Endothelial cell of hepatic sinusoid (primary cell): ENCODE results near the gene NUBPL.
"Not testable (repeated sequence)": the region's sequence is repeated elsewhere in the genome, so short reads cannot be mapped to it uniquely, and the experiment has no call there.

Experiments used
- in situ Hi-C: cut with HindIII; loops from 2 replicates; pipeline ENCODE4 v1.10.0; 2017; ENCODE audit warnings: low sequenced_read_pairs

The NUBPL gene

GRCh38 chr14:31572955-31573354, 11.8 kb downstream of the NUBPL start:
- in situ Hi-C loops = no loop called here

- in situ Hi-C loops = no loop called here
Observed at GRCh38 chr14:31576949-31577348, 15.7 kb downstream of the NUBPL start.

GRCh38 chr14:31578266-31578665, 17.1 kb downstream of the NUBPL start:
- in situ Hi-C loops = no loop called here

- in situ Hi-C loops = no loop called here
Observed at GRCh38 chr14:31578792-31579501, 17.7 kb downstream of the NUBPL start.

- in situ Hi-C loops = no loop called here
Observed at GRCh38 chr14:31580234-31580633, 19.0 kb downstream of the NUBPL start.

GRCh38 chr14:31582286-31582691, 21.1 kb downstream of the NUBPL start:
- in situ Hi-C loops = no loop called here

GRCh38 chr14:31582836-31583452, 21.7 kb downstream of the NUBPL start:
- in situ Hi-C loops = no loop called here

GRCh38 chr14:31590206-31590605, 29.0 kb downstream of the NUBPL start:
- in situ Hi-C loops = no loop called here

- in situ Hi-C loops = no loop called here
Observed at GRCh38 chr14:31592122-31592521, 30.9 kb downstream of the NUBPL start.

GRCh38 chr14:31592631-31593030, 31.4 kb downstream of the NUBPL start:
- in situ Hi-C loops = no loop called here

GRCh38 chr14:31596342-31597095, 35.3 kb downstream of the NUBPL start:
- in situ Hi-C loops = no loop called here

- in situ Hi-C loops = no loop called here
Observed at GRCh38 chr14:31605702-31606101, 44.5 kb downstream of the NUBPL start.

- in situ Hi-C loops = no loop called here
Observed at GRCh38 chr14:31611778-31612433, 50.7 kb downstream of the NUBPL start.

GRCh38 chr14:31613188-31613587, 52.0 kb downstream of the NUBPL start:
- in situ Hi-C loops = no loop called here

- in situ Hi-C loops = not testable (repeated sequence)
Observed at GRCh38 chr14:31618884-31619283, 57.7 kb downstream of the NUBPL start.

GRCh38 chr14:31619440-31619839, 58.2 kb downstream of the NUBPL start:
- in situ Hi-C loops = no loop called here

- in situ Hi-C loops = not testable (repeated sequence)
Observed at GRCh38 chr14:31620898-31621297, 59.7 kb downstream of the NUBPL start.

GRCh38 chr14:31622060-31622459, 60.9 kb downstream of the NUBPL start:
- in situ Hi-C loops = no loop called here

- in situ Hi-C loops = loop anchor here (10.0 kb wide), 2 partner anchors 62 to 502 kb away; no protein-coding TSS in a partner anchor
Observed at GRCh38 chr14:31652900-31653299, 91.7 kb downstream of the NUBPL start.

- in situ Hi-C loops = loop anchor here (10.0 kb wide), 2 partner anchors 57 to 497 kb away; no protein-coding TSS in a partner anchor
Observed at GRCh38 chr14:31657917-31658316, 96.7 kb downstream of the NUBPL start.

GRCh38 chr14:31659278-31659677, 98.1 kb downstream of the NUBPL start:
- in situ Hi-C loops = loop anchor here (10.0 kb wide), 2 partner anchors 56 to 496 kb away; no protein-coding TSS in a partner anchor
